GM19238 (cell line): ENCODE results near the gene FYN.

Source experiments
- DNase-seq: peaks from one replicate; pipeline ENCODE4 v3.0.0; 2011; ENCODE audit warnings: low spot score; ENCODE audit not compliant: insufficient read length

FYN gene

DNA sequence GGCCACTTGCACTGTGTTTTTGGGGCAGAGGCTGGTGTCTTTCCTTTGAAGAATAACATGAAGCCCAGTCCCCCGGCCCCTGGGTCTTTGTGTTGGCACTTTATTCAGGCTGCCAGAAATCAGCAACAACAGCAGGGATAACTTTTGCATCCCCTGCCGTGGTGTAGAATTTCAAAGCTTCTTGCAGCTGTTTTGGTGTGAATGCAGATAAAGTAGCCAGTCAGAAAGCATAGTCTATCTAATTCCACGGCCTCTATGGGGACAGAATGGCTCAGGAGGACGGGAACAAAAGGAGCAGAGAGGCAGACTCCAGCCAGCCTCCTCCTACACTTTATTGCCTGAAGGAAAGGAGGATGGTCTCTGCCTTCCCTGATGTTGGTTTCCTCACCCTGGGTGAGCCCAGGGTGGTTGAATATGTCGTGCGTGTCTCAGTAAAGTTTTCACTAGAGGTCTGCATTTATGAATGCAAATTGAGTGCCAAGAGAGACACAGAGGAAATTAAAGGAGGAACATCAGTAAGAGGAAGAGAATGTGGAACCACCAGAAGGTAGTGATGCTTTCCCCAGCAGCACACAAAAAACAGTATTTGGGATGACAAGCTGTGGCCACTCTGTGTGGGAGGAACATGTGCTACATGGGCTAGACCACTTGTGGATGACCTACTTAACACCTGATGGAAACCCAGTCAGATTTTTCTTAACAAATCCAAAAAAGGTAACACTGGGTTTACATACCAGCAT, 141.6 kb downstream of the FYN start:
- DNase-seq = no peak

DNA sequence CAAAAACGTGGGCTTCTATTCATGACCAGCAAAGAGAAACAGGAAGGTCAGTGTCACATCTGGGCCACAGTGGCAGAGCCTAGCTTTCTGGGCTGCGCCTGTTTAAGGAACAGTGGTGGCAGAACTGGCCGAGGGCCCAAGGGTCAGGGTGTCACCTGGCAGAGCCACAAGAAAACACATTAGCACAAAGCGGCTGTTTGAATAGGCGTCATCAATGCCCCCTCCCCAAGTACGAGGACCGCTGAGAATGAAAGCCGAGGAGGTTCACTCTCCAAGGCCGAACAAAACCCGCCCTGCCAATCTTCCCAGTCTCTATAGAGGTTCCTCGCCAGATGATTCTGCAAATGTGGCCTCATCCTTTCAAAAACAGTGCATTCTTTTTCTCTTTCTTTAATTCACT, 142.4 kb downstream of the FYN start:
- no peak for DNase-seq

DNA sequence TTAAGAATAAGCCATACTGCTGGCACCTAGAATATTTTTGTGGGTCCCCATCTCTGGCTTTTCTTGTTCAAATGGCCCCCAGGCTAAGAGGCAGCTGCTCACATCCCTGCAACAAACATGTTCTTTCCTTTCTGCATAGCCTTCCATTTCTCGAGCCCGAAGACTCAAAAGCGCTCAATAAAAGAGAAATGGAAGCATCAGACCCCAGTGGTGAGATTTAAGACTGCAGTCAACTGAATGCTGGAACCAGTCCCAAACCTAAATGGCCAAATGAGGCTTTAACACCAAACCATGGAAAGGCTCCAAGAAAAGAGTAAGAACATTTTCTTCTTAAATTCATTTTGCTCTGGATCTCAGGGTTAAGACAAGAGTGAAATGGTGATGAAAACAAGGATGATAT, 145.4 kb downstream of the FYN start:
- no peak for DNase-seq

DNA sequence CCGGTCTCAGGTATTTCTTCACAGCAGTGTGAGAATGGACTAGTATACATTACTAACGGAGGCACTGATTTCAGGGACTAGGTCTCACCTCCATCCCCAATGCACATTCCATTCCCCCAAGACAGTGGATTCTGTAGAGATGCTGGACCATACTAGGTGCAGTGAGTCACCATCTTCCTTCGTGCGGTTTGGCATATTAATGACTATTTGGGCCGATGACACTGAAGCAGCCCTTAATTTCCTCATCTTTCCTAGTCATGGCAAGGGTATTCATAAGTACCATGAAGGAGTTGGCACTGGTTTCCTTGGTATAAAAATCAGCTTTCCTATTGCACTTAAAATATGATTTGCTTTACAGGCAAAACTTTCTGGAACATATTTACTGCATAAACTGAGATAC, 146.2 kb downstream of the FYN start:
- DNase-seq = no peak

DNA sequence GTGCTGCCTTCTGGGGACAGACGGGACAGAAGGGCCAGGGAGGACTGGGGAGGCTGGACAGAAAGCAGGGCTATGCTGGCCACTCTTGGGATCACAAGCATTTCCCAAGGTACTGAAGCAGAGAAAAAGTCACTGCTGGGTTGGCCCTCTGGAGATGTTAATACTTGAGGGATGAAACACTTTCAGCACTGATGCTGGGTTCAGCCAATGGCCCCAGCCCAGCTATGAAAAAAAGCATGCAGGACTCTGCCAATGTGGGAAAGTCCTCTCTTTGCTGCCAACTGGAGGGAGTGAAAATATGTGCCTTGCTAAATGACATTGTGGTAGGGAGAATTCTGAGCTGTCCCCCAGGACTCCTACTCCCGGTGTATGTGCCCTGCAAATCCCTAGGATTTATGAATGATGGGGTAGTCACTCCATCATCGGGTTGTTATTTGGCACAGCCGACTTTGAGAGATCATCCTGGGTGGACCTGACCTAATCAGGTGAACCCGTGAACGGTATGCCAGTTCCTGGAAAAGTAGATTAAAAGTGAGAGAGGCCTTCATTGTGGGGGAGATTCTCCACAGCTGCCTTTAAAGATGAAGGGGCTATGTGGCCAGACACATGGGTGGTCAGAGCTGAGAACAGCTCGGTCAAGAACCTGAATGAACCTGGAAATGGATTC, 147.7 kb downstream of the FYN start:
- no peak for DNase-seq

DNA sequence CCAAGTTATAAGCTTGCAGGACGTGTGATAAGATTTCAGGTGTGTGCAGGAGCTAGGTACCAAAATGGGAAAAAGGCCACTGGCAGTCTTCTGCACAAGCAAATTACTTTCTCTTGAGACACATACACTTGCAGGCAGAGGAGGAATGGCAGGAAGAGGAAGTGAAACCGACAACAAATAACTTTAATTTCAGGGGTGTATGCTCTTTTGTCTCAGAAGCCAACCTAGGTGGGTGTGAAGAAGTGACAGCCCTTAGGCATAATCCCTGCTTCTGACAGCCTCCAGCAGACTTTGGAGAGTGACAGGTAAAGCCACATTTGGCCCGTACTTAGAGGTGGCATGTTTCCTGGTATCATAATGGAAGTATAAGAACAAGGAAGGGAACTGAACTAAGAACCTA, 148.7 kb downstream of the FYN start:
- peak; percentile 31 for DNase-seq

DNA sequence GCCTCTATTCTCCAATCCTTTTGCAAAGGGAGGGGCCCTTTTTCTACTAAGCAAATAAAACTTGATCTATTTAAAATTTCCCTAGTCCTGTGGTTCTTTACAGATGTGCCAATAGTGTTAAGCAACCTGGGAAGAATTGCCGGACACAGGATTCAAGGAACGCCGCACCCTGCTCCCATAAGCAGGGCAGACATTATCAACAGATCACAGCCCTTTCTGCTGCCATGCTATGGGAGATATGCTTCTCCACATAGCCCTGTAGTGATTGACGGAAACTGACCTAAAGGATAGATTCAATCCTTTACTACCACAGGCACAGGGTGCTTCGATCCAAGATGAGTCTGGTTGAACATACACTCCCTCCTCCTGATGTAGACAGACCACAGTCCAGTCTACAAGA, 149.2 kb downstream of the FYN start:
- no peak for DNase-seq

DNA sequence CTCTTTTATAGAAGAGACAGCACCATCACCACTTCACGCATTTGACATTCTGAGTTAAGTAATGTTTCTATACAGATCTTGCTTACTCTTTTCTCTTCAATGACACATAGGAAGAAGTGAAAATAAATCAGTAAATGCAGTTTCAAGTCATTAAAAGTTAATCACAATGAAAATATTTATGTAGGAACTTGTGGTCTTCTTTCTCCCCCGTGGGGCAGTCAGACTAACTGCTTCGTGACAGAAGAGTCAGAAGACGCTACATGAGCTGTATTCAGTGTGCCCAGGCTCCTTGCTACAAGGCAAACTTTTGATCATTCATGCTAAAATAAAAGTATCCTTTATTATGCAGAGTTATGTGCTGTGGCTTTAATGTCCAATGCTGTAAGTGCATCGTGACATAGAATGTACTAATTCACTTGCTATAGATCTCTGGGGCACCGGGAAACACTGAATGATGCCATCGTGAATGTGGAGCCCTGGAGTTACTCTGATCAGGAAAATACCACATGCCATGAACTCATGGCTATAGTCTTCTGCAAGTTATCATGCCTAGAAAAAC, 149.8 kb downstream of the FYN start:
- no peak for DNase-seq

DNA sequence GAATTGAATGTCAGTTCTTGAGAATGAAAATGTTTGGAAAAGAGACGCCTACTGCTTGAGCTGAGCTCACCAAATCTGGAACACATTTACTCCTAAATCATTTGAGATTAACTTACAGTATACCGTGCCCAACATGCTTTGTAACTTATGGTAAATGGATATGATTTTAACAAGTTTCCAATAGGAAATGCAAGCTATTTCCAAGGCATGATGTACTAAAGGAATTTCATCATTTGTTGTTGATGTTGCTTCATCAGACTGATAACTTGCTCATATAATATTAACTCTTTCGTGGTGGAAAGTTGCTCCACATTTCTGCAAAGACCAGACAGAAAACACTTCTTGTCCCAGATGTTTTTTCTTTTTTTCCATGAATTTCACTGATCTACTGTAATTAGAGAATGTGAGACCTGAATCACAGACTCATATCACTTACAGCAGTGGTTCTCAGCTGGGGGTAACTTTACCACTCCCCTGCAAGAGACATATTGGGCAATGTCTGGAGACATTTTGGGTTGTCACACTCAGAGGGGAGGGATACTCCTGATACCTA, 151.0 kb downstream of the FYN start:
- no peak for DNase-seq

DNA sequence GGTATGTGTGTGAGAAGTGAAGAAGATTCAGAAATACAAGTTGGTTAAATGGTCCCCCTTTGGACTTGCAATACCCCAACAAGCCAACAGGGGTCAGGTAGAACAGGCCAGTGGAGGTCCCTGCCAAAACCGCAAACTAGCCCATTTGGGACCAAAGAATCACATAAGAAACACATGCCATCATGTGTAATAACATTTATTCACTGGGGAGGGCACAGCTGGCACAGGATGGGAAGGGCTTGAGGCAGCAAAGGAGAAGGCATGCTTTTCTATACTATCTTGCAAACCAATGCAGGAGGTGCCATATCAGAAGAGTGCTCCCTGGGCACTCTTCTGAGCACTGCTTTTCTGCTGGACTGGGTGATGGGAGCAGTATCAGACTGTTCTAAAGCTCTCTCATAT, 151.5 kb downstream of the FYN start:
- peak; percentile 23 for DNase-seq

DNA sequence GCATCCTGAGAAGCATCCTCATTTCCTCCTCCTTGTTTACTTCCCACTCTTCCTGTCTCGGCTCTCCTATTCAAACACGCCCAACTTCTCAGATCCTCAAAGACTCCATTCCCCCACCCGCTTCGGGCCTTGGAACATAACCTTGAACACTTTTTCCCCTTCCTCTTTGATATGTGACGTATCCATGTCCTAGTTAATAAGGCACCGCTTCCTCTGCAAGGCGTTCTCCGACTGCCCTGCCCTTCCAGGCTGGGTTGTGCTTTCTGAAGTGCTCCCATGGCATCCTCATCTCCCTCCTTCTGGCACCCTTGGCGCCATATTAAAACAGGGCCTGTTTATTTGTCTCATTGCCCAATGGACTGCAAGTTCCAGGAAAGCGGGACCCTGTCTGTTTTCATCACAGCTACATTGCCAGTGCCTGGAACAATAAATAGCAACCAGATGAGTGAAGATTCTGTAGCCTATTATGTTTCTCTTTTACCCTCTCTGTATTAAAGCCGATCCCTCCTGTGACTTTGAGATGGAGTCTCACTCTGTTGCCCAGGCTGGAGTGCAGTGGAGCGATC, 152.2 kb downstream of the FYN start:
- DNase-seq = no peak

DNA sequence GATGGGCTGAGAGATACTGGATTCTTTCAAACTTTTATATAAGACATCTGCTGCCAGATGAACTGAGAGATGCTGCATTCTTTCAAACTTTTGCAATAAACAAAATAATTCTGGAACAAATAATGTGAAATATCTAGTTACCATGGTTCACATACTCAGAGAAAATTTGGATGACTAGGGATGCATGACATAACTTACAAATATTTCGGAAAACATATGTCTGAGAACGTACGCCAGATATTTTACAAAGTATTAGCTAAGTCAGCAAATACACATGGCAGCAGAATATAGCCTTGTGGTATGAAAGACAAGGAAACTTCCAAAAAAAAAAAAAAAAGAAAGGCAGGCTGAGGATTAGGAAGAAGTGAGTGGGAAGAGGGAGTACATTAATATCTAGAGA, 154.3 kb downstream of the FYN start:
- DNase-seq = no peak

DNA sequence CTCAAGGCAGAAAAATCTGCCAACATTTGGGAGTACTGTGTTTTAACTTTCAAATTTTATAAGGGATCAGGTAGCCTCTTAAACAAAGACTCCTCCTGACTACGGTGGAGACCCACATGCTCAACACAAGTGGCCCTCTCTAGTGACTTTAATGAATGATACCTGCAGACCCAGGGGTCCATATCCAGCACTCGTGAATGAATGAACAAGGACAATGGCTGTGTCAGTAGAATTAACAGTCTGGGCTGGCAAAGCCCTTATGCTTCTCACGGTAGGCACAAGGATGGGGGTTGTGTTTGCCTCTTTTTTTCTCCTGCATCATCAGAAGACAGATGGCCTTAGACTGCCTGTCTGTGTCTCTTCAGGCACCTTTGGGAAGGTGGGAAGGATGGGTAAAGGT, 154.9 kb downstream of the FYN start:
- no peak for DNase-seq

DNA sequence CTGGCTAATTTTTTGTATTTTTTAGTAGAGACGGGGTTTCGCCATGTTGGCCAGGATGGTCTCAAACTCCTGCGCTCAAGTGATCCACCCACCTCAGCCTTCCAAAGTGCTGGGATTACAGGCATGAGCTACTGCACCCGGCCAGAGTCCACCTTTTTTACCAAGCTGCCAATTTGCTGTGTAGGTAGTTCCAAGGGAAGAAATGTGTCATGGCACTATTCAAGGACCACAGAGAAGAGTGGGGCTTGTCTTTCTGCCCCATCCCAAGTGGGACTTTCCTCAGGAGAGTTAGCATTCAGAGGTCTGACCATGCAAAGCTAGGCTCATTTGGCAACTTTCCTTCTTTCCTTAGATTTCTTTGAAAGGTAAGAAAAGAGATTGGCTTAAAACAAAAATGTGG, 155.6 kb downstream of the FYN start:
- DNase-seq = no peak

DNA sequence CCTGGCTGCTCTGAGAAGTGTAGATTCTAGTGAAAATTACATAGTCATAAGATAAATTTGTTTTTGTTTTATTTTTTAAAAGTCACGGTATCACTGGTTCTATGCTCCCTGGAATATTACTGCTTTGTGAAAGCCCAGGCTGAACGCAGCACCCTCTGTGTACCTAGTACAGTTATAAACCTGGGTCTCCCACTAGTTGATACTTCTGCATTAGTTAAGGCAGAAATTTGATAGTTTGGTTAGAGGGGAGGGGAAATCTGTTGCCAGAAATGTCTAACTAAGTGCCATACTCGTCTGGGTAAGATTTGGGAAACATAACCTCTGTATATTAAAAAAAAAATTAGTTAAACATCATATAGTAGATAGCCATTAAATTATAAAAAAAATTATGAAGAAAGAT, 156.9 kb downstream of the FYN start:
- no peak for DNase-seq

DNA sequence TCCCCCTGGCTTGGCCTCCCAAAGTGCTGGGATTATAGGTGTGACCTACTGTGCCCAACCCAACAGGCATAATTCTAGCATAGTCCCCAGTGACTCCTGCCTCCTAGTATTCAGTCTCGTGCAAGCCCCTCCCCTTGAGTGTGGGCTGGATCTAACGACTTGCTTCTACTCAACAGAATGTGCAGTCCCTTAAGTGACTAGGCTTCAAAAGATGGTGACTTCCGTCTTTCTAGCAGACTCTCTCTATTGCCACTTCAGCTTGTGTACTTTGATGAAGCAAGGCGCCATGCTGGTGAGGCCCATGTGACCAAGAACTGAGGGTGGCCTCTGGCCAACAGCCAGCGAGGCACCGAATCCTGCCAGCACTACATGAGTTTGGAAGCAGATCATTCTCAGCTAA, 157.9 kb downstream of the FYN start:
- no peak for DNase-seq

DNA sequence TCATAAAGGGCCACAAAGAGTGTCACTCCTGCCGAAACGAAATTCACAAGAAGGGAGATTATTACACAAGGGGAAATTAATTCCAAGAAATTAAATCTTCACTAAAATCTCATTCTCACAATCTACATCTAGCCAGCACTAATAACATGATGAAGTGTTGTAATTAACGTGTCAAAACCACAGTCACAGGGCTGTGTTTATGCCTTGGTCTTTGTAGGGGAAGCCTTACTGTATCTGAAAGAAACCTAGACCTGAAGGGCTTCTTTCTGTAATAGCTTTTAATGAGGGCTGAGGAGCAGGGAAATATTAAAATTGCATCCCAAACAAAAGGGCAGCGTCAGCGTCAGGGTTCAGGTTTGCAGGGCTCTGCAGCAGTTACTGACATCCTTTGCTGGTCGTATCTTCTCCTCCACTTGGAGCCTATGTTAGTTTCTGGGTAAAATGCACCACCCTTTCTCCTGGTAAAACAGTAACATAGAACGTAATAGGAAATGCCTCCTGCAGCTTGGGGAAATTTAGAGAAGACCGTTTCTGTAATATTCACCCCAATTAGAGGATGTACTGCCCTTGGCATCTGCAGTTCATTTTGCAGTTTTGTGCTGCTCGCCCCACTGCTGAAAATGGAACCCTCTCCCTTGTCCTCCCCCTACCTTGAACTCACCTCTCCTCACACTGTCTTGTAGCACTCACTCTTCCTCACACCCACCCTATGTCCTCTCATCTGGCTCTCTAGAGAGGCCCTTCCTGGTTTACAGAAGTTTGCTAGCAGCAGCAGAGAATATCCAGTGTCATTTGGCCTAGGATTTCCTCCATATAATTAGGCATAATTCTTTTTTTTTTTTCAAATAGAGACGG, 158.6 kb downstream of the FYN start:
- no peak for DNase-seq

DNA sequence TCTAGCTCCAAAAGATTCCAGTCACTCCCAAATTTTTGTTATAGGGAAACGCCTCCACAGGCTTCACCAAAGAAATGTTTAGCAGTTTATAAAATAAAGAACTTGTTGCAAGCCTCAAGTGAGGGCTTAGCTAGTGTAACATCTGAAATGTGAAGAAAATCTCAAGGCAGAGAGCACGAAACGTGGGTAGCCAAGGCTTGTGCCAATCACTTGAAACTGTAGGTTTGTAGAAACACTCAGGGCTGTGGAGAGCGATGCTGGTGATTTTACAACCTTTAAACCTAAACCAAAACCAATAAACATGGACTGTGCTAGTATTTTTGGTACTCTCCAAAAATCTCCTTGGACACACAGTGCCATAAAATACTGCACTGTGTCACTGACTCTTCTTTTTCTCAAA, 159.4 kb downstream of the FYN start:
- DNase-seq = no peak

DNA sequence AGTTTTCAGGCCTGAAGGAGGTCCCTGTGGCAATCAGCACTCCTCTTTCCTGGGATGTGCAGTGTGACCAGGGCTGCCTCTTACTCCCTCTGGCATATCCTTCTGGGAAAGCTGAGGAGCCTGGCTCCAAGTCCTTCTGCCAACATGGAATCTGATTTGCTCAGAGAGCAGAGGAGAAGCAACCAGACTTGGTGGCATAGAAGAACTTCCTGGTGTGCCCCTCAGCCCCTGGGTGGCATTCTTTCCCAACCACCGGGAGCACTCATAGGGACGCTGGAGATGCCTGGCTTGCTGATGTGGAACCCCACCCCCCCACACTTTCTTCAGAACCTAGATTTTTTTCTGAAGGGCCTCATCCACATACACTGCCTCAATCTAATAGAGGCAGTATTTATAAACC, 160.0 kb downstream of the FYN start:
- no peak for DNase-seq

DNA sequence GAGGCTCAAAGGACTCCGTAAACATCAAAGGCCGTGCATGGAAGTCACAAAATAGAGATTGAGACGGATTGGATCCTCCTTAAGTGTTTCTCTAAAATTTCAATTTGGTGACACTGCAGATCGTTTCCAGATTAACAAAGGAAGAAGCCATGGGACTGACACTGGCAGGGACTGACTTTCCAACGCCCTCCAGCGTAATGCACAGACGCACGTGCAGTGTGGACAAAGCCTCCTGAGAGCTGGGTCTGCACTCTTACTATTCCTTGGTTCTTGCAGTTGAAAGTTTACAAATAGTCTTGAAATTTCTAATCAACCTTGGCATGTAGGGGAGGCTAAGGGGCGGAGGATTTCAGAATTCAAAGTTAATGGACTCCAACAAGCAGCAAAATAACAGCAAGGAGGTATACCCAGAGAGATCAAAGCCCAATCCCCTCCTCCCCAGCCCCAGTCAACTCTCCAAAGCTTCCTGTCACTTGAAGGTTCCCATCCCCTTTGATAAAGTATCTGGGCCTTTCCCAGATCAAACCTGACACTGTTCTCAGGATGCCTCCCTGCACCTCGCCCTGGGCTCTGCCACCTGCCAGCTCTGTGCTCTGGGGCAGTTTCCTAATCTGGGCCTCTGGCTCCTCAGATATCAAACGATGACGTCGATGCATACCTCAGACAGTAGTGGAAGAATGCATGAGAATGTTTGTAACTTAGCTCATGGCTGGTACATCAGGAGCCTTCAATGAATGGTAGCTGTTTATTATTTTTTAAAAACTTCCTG, 161.1 kb downstream of the FYN start:
- DNase-seq = no peak

DNA sequence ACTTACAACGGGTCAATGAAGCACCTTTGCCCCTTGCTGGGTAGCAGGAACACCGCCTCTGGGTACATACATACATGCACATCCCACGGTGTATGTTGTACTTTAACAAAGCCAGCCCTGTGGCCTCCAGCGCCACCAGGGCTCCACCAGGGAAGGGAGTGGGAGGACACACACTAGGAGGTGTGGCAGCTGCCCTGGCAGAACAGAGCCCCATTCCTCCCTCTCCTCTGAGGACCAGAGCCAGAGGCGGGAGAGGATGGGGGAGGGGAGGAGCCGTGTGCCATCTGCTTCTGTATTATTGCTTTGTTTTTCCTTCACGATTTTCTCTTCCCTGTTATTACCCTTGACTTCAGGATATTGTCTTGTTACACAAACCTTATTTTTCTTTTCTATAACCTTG, 161.8 kb downstream of the FYN start:
- DNase-seq = no peak
